Non-pigmented ciliary epithelial cell (primary cell): ENCODE measurements around the gene CCDC88A.
"Not testable (repeated sequence)": the region's sequence is repeated elsewhere in the genome, so short reads cannot be mapped to it uniquely, and the experiment has no call there.

Source experiments
- DNase-seq: peaks from one replicate; pipeline ENCODE4 v3.0.0-alpha.2; 2010; ENCODE audit warnings: low read depth

Gene CCDC88A

GRCh38 chr2:55419679-55420438 lies at the start of gene CCDC88A:
Gene CCDC88A (minus strand): TSS chr2:55419856. CDS start chr2:55419079, 777 bp downstream.
- DNase-seq: peak; percentile 82

GRCh38 chr2:55461679-55462078 lies 42.0 kb upstream of the CCDC88A start:
- no peak for DNase-seq

- DNase-seq: no peak
These were observed 40.9 kb upstream of the CCDC88A start for GRCh38 chr2:55460562-55460961.

- no peak for DNase-seq
These were observed 40.1 kb upstream of the CCDC88A start for GRCh38 chr2:55459714-55460274.

- no peak for DNase-seq
These were observed 39.6 kb upstream of the CCDC88A start for GRCh38 chr2:55459279-55459678.

GRCh38 chr2:55454121-55454520 lies 34.5 kb upstream of the CCDC88A start:
- no peak for DNase-seq

- no peak for DNase-seq
These were observed 33.2 kb upstream of the CCDC88A start for GRCh38 chr2:55452879-55453278.

GRCh38 chr2:55451699-55452098 lies 32.0 kb upstream of the CCDC88A start:
- DNase-seq: no peak

- DNase-seq: not testable (repeated sequence)
These were observed 30.4 kb upstream of the CCDC88A start for GRCh38 chr2:55450014-55450413.

- DNase-seq: not testable (repeated sequence)
These were observed 22.5 kb upstream of the CCDC88A start for GRCh38 chr2:55442045-55442760.

GRCh38 chr2:55441280-55441892 lies 21.7 kb upstream of the CCDC88A start:
- DNase-seq: no peak

- DNase-seq: no peak
These were observed 19.4 kb upstream of the CCDC88A start for GRCh38 chr2:55439101-55439397.

GRCh38 chr2:55438391-55439100 lies 18.9 kb upstream of the CCDC88A start:
- DNase-seq: no peak

- DNase-seq: no peak
These were observed 18.1 kb upstream of the CCDC88A start for GRCh38 chr2:55437515-55438390.

- DNase-seq: no peak
These were observed 12.4 kb upstream of the CCDC88A start for GRCh38 chr2:55431982-55432627.

GRCh38 chr2:55430211-55430975 lies 10.7 kb upstream of the CCDC88A start:
- no peak for DNase-seq

GRCh38 chr2:55428258-55428657 lies 8.6 kb upstream of the CCDC88A start:
- no peak for DNase-seq

GRCh38 chr2:55425431-55425831 lies 5.8 kb upstream of the CCDC88A start:
- peak; percentile 71 for DNase-seq

- DNase-seq: no peak
These were observed 3.4 kb upstream of the CCDC88A start for GRCh38 chr2:55422876-55423665.
